ENCODE measurements around the gene TIMM22.

TIMM22 gene

DNA sequence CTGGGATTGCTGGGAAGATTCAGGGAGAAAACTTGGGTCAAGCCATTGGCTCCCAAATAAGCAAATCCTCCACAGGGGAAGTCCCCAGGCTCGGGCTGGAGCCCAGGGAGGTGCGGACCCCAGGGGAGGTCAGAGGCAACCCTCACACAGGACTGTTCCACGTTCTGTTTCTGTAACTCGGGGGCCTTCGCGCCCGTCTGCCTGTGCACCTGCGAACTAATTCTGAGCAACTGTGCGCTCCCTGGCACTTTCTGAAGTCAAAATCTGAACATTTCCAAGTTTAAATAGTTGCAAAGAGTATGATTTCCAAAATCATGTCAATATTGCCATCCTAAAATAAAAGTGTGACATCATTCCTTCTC, 16.8 kb downstream of the TIMM22 start:
- Histone ChIP-seq H3K4me1 (ENCODE audit: control insufficient read depth in 2 of 2, insufficient read depth in 2 of 2, low read length in 2 of 2) (no peaks in the 10 kb centered on the region), H3K36me3 (ENCODE audit: control insufficient read depth in 2 of 2, insufficient read depth in 2 of 2, low read length in 2 of 2) (peaks cover 38 to 44% of the 10 kb centered on the region in 2 donors), H3K27ac (ENCODE audit: low read depth in 2 of 2, low read length in 2 of 2) (no peak overlapping the region), H3K9me3 (ENCODE audit: control insufficient read depth in 2 of 2, low read length in 2 of 2) (no peaks in the 10 kb centered on the region), H3K27me3 (ENCODE audit: control insufficient read depth in 2 of 2, insufficient read depth in 2 of 2, low read length in 2 of 2) (no peaks in the 10 kb centered on the region), H3K9ac (ENCODE audit: low read depth in 1 of 2, low read length in 2 of 2) (no peak overlapping the region), H3K4me3 (ENCODE audit: low read length in 2 of 2) (no peak overlapping the region)

DNA sequence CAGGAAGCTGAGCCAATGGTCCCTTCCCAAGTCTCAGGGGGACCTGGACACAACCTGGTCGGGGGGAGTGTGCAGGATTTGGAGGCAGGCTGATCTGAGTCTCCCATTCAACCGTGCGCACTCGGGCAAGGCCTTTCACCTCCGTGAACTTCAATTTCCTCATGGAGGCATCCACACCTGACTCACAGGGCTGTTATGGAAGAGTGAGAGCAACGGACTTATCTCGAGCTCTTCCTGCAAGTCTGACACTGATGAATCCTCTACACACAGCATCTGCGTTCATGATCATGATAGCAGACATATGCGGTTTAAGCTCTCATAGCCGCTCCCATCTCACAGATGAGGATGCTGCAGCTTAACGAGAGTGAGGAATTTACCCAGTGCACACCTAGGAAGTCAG, 21.6 kb downstream of the TIMM22 start:
- peaks cover 10 to 16% of the 10 kb centered on the region in 2 donors for H3K36me3 ChIP-seq (ENCODE audit: control insufficient read depth in 2 of 2, insufficient read depth in 2 of 2, low read length in 2 of 2)
- no peak overlapping the region for H3K27ac ChIP-seq (ENCODE audit: low read depth in 2 of 2, low read length in 2 of 2)
- H3K27me3 ChIP-seq (ENCODE audit: control insufficient read depth in 2 of 2, insufficient read depth in 2 of 2, low read length in 2 of 2) = no peaks in the 10 kb centered on the region
- H3K4me1 ChIP-seq (ENCODE audit: control insufficient read depth in 2 of 2, insufficient read depth in 2 of 2, low read length in 2 of 2) = peaks cover 3 to 8% of the 10 kb centered on the region in 2 donors
- H3K9ac ChIP-seq (ENCODE audit: low read depth in 1 of 2, low read length in 2 of 2) = no peak overlapping the region
- no peak overlapping the region for H3K4me3 ChIP-seq (ENCODE audit: low read length in 2 of 2)
- H3K9me3 ChIP-seq (ENCODE audit: control insufficient read depth in 2 of 2, low read length in 2 of 2) = no peaks in the 10 kb centered on the region

DNA sequence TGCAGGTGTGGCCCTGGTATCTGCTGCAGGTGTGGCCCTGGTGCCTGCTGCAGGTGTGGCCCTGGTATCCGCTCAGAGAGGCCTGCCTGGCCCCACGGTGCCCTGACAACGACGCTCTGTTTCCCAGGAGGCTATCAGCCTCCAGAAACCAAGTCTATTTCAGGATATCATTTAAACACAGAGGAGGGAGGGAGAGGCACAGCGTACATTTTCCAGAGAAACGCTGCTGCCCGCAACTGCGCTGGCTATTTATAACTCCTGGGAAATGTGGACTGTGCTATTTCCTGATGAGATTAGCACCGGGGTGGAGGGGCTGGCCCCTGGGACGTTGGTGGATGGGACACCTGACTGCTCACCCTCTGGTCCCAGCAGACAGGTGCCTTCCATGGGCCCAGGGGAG, 22.5 kb downstream of the TIMM22 start:
- no peaks in the 10 kb centered on the region for H3K9me3 ChIP-seq (ENCODE audit: control insufficient read depth in 2 of 2, low read length in 2 of 2)
- H3K27me3 ChIP-seq (ENCODE audit: control insufficient read depth in 2 of 2, insufficient read depth in 2 of 2, low read length in 2 of 2) = no peaks in the 10 kb centered on the region
- peaks cover 14 to 22% of the 10 kb centered on the region in 2 donors for H3K36me3 ChIP-seq (ENCODE audit: control insufficient read depth in 2 of 2, insufficient read depth in 2 of 2, low read length in 2 of 2)
- no peak overlapping the region for H3K9ac ChIP-seq (ENCODE audit: low read depth in 1 of 2, low read length in 2 of 2)
- peaks cover 3 to 8% of the 10 kb centered on the region in 2 donors for H3K4me1 ChIP-seq (ENCODE audit: control insufficient read depth in 2 of 2, insufficient read depth in 2 of 2, low read length in 2 of 2)
- no peak overlapping the region for H3K4me3 ChIP-seq (ENCODE audit: low read length in 2 of 2)
- H3K27ac ChIP-seq (ENCODE audit: low read depth in 2 of 2, low read length in 2 of 2) = peak overlapping the region; percentile 68 to 75

DNA sequence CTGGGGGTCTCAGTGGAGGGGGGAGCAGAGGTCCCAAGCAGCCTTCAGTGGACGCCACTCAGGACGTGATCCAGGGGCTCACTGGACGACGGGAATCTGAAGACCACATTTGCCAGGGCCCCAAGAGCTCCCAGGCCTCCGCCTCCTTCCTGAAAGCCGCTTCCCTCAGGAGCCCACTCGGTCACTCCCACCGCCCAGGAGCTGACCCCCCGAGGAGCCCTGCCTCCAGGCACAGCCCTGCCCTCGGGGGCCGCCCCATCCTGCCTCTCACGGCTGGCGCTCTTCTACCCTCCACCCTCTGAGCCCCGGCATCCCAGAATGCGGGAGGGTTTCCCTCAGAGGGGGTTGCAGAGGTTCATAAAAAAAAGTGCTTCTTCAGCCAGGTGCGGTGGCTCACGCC, 24.2 kb downstream of the TIMM22 start:
- H3K4me1 ChIP-seq (ENCODE audit: control insufficient read depth in 2 of 2, insufficient read depth in 2 of 2, low read length in 2 of 2) = peaks cover 3 to 8% of the 10 kb centered on the region in 2 donors
- H3K27me3 ChIP-seq (ENCODE audit: control insufficient read depth in 2 of 2, insufficient read depth in 2 of 2, low read length in 2 of 2) = no peaks in the 10 kb centered on the region
- no peak overlapping the region for H3K4me3 ChIP-seq (ENCODE audit: low read length in 2 of 2)
- H3K36me3 ChIP-seq (ENCODE audit: control insufficient read depth in 2 of 2, insufficient read depth in 2 of 2, low read length in 2 of 2) = peaks cover 14 to 30% of the 10 kb centered on the region in 2 donors
- H3K9ac ChIP-seq (ENCODE audit: low read depth in 1 of 2, low read length in 2 of 2) = no peak overlapping the region
- no peaks in the 10 kb centered on the region for H3K9me3 ChIP-seq (ENCODE audit: control insufficient read depth in 2 of 2, low read length in 2 of 2)
- no peak overlapping the region for H3K27ac ChIP-seq (ENCODE audit: low read depth in 2 of 2, low read length in 2 of 2)

DNA sequence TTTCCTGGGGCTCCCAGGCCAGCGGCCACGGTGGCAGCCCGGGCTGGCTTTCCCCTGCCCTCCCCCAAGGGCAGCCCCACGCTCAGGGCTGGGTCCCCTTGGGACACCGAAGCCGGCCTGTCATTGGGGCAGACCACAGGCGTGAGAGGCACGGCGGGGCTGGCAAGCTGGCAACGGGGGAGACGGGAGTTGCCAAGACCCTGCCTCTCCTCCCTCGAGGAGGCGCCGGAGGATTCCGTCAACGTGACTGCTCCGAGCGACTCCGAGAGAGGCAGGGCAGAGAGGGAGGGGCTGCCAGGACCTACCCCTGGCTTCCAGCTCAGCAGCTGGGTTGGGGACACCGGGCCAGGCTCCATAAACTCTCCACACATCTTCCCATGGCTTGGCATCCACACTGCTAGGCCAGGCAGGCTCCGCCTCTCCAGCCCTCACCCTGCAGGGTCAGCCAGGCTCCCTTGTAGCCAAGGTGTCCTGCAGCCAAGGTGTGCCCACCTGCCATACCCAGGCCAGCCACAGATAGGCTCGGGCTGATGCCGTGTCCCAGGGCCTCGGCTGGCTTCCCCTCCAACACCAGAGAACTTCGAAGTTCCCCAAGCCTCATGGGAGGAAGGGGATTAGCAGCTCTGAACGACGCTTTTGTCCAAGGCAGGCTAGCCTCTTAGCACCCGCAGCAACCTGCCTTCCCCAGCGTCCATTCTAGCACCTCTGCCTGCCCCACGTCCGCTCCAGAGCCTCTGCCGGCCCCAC, 25.5 kb downstream of the TIMM22 start:
- H3K9ac ChIP-seq (ENCODE audit: low read depth in 1 of 2, low read length in 2 of 2) = no peak overlapping the region
- H3K4me3 ChIP-seq (ENCODE audit: low read length in 2 of 2) = no peak overlapping the region
- H3K36me3 ChIP-seq (ENCODE audit: control insufficient read depth in 2 of 2, insufficient read depth in 2 of 2, low read length in 2 of 2) = peaks cover 14 to 27% of the 10 kb centered on the region in 2 donors
- H3K4me1 ChIP-seq (ENCODE audit: control insufficient read depth in 2 of 2, insufficient read depth in 2 of 2, low read length in 2 of 2) = peaks cover 3 to 8% of the 10 kb centered on the region in 2 donors
- no peak overlapping the region for H3K27ac ChIP-seq (ENCODE audit: low read depth in 2 of 2, low read length in 2 of 2)
- H3K27me3 ChIP-seq (ENCODE audit: control insufficient read depth in 2 of 2, insufficient read depth in 2 of 2, low read length in 2 of 2) = no peaks in the 10 kb centered on the region
- H3K9me3 ChIP-seq (ENCODE audit: control insufficient read depth in 2 of 2, low read length in 2 of 2) = no peaks in the 10 kb centered on the region

DNA sequence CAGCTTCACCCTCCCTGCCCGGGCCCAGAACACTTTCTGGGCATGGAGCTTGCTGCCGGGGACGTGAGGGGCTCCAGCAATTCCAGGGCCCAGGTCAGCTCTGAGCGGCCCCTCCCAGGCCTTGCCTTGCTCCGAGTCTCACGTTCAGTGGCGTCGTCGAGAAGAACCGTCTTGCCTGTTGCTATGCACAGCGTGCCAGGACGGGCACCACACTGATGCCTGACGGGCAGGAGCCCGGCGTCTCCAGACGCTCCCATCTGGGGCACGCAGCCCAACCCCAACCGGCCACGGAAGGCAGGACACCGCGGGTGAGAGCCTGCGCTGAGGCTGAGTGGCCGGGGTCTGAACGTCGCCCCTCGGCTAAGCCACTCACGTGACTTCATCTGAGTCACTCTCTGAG, 27.1 kb downstream of the TIMM22 start:
- Histone ChIP-seq H3K4me3 (ENCODE audit: low read length in 2 of 2) (no peak overlapping the region), H3K9me3 (ENCODE audit: control insufficient read depth in 2 of 2, low read length in 2 of 2) (no peaks in the 10 kb centered on the region), H3K36me3 (ENCODE audit: control insufficient read depth in 2 of 2, insufficient read depth in 2 of 2, low read length in 2 of 2) (peaks cover 16 to 32% of the 10 kb centered on the region in 2 donors), H3K9ac (ENCODE audit: low read depth in 1 of 2, low read length in 2 of 2) (no peak overlapping the region), H3K27ac (ENCODE audit: low read depth in 2 of 2, low read length in 2 of 2) (no peak overlapping the region), H3K27me3 (ENCODE audit: control insufficient read depth in 2 of 2, insufficient read depth in 2 of 2, low read length in 2 of 2) (no peaks in the 10 kb centered on the region), H3K4me1 (ENCODE audit: control insufficient read depth in 2 of 2, insufficient read depth in 2 of 2, low read length in 2 of 2) (peaks cover 3 to 7% of the 10 kb centered on the region in 2 donors)

DNA sequence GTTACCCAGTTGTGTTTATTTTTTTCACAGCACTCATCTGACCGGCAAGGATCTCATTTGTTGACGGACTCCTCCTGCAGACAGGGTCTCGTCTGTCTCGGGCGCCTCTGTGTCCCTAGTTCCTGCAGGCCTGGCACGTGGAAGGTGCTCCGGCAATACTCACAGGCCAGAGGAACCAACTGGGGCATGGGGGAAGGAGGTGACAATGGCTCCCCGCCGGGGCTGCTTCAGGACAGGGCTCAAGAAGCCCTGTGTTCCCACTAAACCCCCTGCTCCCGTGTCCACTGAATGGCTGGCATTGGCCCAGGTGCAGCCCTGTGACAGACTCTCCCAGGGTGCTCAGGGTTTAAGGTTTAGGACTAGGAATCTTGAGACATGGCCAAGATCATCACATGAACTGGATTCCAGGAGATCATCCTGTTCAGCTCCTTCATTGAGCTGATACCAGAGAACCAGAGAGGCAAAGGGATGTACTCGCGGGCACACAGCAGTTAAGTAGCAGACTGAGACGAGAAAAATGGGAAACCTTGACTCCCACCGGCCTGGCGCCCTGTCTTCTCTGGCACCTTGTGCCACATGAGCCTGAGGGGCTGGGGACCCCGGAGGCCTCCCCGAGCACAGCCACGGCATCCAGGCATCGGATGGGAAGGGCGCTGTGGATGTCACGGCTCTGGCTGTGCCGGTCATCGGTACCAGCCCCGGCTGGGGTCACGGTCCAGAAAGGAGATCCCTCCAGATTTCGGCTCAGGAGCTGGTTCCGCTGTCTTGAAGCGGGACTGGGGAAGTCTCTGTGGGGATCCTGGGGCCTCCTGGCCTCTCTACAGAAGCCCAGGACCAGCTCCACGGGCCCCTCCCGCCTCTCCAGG, 29.0 kb downstream of the TIMM22 start:
- Histone ChIP-seq H3K4me3 (ENCODE audit: low read length in 2 of 2) (no peak overlapping the region), H3K27ac (ENCODE audit: low read depth in 2 of 2, low read length in 2 of 2) (no peak overlapping the region), H3K9me3 (ENCODE audit: control insufficient read depth in 2 of 2, low read length in 2 of 2) (no peaks in the 10 kb centered on the region), H3K27me3 (ENCODE audit: control insufficient read depth in 2 of 2, insufficient read depth in 2 of 2, low read length in 2 of 2) (no peaks in the 10 kb centered on the region), H3K9ac (ENCODE audit: low read depth in 1 of 2, low read length in 2 of 2) (no peak overlapping the region), H3K4me1 (ENCODE audit: control insufficient read depth in 2 of 2, insufficient read depth in 2 of 2, low read length in 2 of 2) (no peaks in the 10 kb centered on the region), H3K36me3 (ENCODE audit: control insufficient read depth in 2 of 2, insufficient read depth in 2 of 2, low read length in 2 of 2) (peaks cover 12 to 29% of the 10 kb centered on the region in 2 donors)

DNA sequence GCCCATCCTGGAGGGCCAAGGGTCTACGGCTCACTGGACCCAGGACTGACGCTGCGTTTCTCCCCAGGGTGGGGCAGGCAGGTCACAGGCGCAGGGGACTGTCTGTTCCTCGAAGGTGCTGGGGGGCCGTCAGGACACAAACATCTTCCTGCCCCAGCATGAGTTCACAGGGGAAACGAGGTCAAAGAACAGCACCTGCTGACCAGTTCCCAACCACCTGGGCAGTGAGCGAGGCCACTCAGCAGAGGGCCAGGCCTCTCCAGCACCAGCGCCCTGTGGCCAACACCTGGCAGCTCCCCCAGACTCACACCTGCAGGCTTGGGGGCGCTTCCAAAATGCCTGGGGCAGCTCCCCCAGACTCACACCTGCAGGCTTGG, 29.7 kb downstream of the TIMM22 start:
- Histone ChIP-seq H3K4me1 (ENCODE audit: control insufficient read depth in 2 of 2, insufficient read depth in 2 of 2, low read length in 2 of 2) (no peaks in the 10 kb centered on the region), H3K9ac (ENCODE audit: low read depth in 1 of 2, low read length in 2 of 2) (no peak overlapping the region), H3K27me3 (ENCODE audit: control insufficient read depth in 2 of 2, insufficient read depth in 2 of 2, low read length in 2 of 2) (no peaks in the 10 kb centered on the region), H3K9me3 (ENCODE audit: control insufficient read depth in 2 of 2, low read length in 2 of 2) (no peaks in the 10 kb centered on the region), H3K27ac (ENCODE audit: low read depth in 2 of 2, low read length in 2 of 2) (no peak overlapping the region), H3K4me3 (ENCODE audit: low read length in 2 of 2) (no peak overlapping the region), H3K36me3 (ENCODE audit: control insufficient read depth in 2 of 2, insufficient read depth in 2 of 2, low read length in 2 of 2) (peaks cover 12 to 28% of the 10 kb centered on the region in 2 donors)

DNA sequence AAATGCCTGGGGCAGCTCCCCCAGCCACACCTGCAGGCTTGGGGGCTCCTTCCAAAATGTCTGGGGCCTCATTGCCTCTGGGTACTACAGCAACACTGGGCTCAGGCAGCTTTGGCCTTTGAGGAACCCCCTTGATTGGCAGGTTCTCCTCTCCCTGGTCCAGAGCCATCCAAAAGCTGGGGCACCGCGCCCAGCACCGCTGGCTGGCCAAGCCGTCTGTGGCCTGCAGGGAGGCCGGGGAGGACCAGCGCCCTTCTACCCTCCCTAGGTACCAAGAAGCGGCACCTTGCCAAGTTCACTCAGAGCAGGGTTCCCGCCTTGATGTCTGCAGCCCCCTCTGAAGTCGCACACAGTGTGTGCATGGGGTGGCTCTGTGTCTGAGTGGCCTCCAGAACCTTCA, 30.1 kb downstream of the TIMM22 start:
- no peaks in the 10 kb centered on the region for H3K4me1 ChIP-seq (ENCODE audit: control insufficient read depth in 2 of 2, insufficient read depth in 2 of 2, low read length in 2 of 2)
- H3K9ac ChIP-seq (ENCODE audit: low read depth in 1 of 2, low read length in 2 of 2) = no peak overlapping the region
- peaks cover 12 to 28% of the 10 kb centered on the region in 2 donors for H3K36me3 ChIP-seq (ENCODE audit: control insufficient read depth in 2 of 2, insufficient read depth in 2 of 2, low read length in 2 of 2)
- no peak overlapping the region for H3K27ac ChIP-seq (ENCODE audit: low read depth in 2 of 2, low read length in 2 of 2)
- H3K4me3 ChIP-seq (ENCODE audit: low read length in 2 of 2) = no peak overlapping the region
- no peaks in the 10 kb centered on the region for H3K27me3 ChIP-seq (ENCODE audit: control insufficient read depth in 2 of 2, insufficient read depth in 2 of 2, low read length in 2 of 2)
- no peaks in the 10 kb centered on the region for H3K9me3 ChIP-seq (ENCODE audit: control insufficient read depth in 2 of 2, low read length in 2 of 2)

DNA sequence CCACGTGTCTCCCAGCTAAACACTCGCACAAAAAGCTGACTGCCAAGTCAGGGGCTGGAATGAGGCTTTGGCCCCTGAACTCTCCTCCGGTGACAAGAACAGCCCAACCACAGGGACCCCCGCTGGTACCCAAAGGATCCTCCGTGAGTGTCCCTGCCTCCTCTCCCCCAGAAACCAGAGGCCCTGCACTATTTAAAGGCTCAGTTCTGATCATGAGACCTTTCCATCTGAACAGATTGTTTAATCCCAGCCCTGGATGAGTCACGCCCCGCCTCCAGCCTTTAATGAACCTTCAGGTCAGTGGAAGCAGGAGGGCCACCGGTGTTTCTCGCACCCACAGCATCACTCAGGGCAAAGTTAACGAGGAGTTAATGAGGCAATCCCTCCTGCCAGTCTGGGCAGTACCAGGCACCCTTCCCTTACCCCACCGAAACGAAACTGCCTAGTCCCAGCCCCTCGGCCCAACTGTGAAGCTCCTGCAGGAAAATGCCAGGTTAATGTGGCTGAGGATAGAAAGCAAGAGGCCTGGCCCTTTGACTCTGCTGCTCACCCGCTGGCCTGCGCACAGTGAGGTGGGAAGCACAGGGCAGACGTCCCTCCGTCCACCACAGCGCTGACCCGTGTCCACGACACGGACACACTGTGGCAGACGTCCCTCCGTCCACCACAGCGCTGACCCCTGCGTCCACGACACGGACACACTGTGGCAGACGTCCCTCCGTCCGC, 32.4 kb downstream of the TIMM22 start:
- Histone ChIP-seq H3K27ac (ENCODE audit: low read depth in 2 of 2, low read length in 2 of 2) (peak overlapping the region; percentile 9 to 49), H3K9ac (ENCODE audit: low read depth in 1 of 2, low read length in 2 of 2) (no peak overlapping the region), H3K36me3 (ENCODE audit: control insufficient read depth in 2 of 2, insufficient read depth in 2 of 2, low read length in 2 of 2) (peaks cover 18 to 36% of the 10 kb centered on the region in 2 donors), H3K27me3 (ENCODE audit: control insufficient read depth in 2 of 2, insufficient read depth in 2 of 2, low read length in 2 of 2) (no peaks in the 10 kb centered on the region), H3K4me3 (ENCODE audit: low read length in 2 of 2) (no peak overlapping the region), H3K9me3 (ENCODE audit: control insufficient read depth in 2 of 2, low read length in 2 of 2) (no peaks in the 10 kb centered on the region), H3K4me1 (ENCODE audit: control insufficient read depth in 2 of 2, insufficient read depth in 2 of 2, low read length in 2 of 2) (no peaks in the 10 kb centered on the region)

Data from mucosa of rectum (tissue), 2 donors.